ENCODE results near the gene SERP1.

GRCh38 chr3:150544041-150544440, 2.3 kb downstream of the SERP1 start:
- no peak for TF ChIP-seq CTCF (conservative IDR thresholded peaks at IDR 0.05)
- no peak for TF ChIP-seq ZFX (IDR thresholded peaks at IDR 0.05)
